Endothelial cell (in vitro differentiated cells): Measurements from ENCODE around the gene KCNB1. TPM values are rescaled to one million over a fixed set of nuclear protein-coding genes. Genes with fewer than 3 reads are reported as not detected.

Source experiments
- DNase-seq: peaks from one replicate; pipeline ENCODE4 v3.0.0; 2021; ENCODE audit warnings: low spot score
- H3K27ac Mint-ChIP-seq: one replicate; pipeline ENCODE4 v1.8.0; 2021; ENCODE audit warnings: mixed read lengths, inconsistent platforms; ENCODE audit not compliant: unreplicated experiment
- H3K27me3 Mint-ChIP-seq: one replicate; pipeline ENCODE4 v1.8.0; 2021; ENCODE audit warnings: mild to moderate bottlenecking, moderate library complexity, mixed read lengths, inconsistent platforms; ENCODE audit not compliant: unreplicated experiment
- H3K36me3 Mint-ChIP-seq: one replicate; pipeline ENCODE4 v1.8.0; 2021; ENCODE audit warnings: mild to moderate bottlenecking, low read depth, mixed read lengths, inconsistent platforms; ENCODE audit not compliant: unreplicated experiment
- H3K4me1 Mint-ChIP-seq: one replicate; pipeline ENCODE4 v1.8.0; 2021; ENCODE audit warnings: mild to moderate bottlenecking, mixed read lengths, inconsistent platforms; ENCODE audit not compliant: unreplicated experiment
- H3K4me3 Mint-ChIP-seq: one replicate; pipeline ENCODE4 v1.8.0; 2021; ENCODE audit warnings: mild to moderate bottlenecking, mixed read lengths, inconsistent platforms; ENCODE audit not compliant: unreplicated experiment
- H3K9me3 Mint-ChIP-seq: one replicate; pipeline ENCODE4 v1.8.0; 2021; ENCODE audit warnings: mixed read lengths, inconsistent platforms; ENCODE audit not compliant: unreplicated experiment
- CTCF ChIP-seq: fragments of 200-600 bp; sonication (generic); IDR thresholded peaks from one replicate; pipeline ENCODE4 v1.5.0; 2021; ENCODE audit warnings: antibody characterized with exemption; ENCODE audit not compliant: unreplicated experiment
- total RNA-seq: library from RNA; stranded (reverse); fragmentation: NEBNext Ultra II Directional; extraction: Animal tissue kit (Norgen Biotek cat#: 25700); gene quantifications from one replicate; pipeline ENCODE4 v1.2.1, GENCODE V29; 2021; ENCODE audit not compliant: unreplicated experiment

KCNB1 gene
- total RNA-seq, 1 donor from 2014 or later: 0.36 TPM

- Mint-ChIP-seq H3K4me3 (no peak overlapping the region), H3K9me3 (no peaks in the 10 kb centered on the region), H3K4me1 (peaks cover 7% of the 10 kb centered on the region), H3K36me3 (no peaks in the 10 kb centered on the region), H3K27me3 (peaks cover 5% of the 10 kb centered on the region), H3K27ac (no peak overlapping the region)
- DNase-seq: no peak
- TF ChIP-seq CTCF: no peak
Observed at GRCh38 chr20:49417843-49418555, 64.5 kb downstream of the KCNB1 start.

GRCh38 chr20:49415668-49416044, 66.8 kb downstream of the KCNB1 start:
- Mint-ChIP-seq H3K4me3 (no peak overlapping the region), H3K36me3 (no peaks in the 10 kb centered on the region), H3K9me3 (no peaks in the 10 kb centered on the region), H3K27ac (no peak overlapping the region), H3K27me3 (peaks cover 5% of the 10 kb centered on the region), H3K4me1 (peaks cover 7% of the 10 kb centered on the region)
- TF ChIP-seq CTCF: no peak
- DNase-seq: no peak

- peaks cover 3% of the 10 kb centered on the region for H3K27me3 Mint-ChIP-seq
- H3K4me1 Mint-ChIP-seq: peaks cover 7% of the 10 kb centered on the region
- H3K36me3 Mint-ChIP-seq: no peaks in the 10 kb centered on the region
- H3K9me3 Mint-ChIP-seq: no peaks in the 10 kb centered on the region
- DNase-seq: no peak
- H3K27ac Mint-ChIP-seq: no peak overlapping the region
- TF ChIP-seq CTCF: no peak
- H3K4me3 Mint-ChIP-seq: no peak overlapping the region
Observed at GRCh38 chr20:49415005-49415667, 67.3 kb downstream of the KCNB1 start.

GRCh38 chr20:49413677-49414076, 68.8 kb downstream of the KCNB1 start:
- TF ChIP-seq CTCF: no peak
- H3K36me3 Mint-ChIP-seq: no peaks in the 10 kb centered on the region
- DNase-seq: no peak
- no peak overlapping the region for H3K27ac Mint-ChIP-seq
- no peak overlapping the region for H3K4me3 Mint-ChIP-seq
- H3K4me1 Mint-ChIP-seq: peaks cover 9% of the 10 kb centered on the region
- peaks cover 2% of the 10 kb centered on the region for H3K27me3 Mint-ChIP-seq
- no peaks in the 10 kb centered on the region for H3K9me3 Mint-ChIP-seq

GRCh38 chr20:49412953-49413352, 69.5 kb downstream of the KCNB1 start:
- no peaks in the 10 kb centered on the region for H3K9me3 Mint-ChIP-seq
- H3K27me3 Mint-ChIP-seq: peaks cover 6% of the 10 kb centered on the region
- no peaks in the 10 kb centered on the region for H3K36me3 Mint-ChIP-seq
- TF ChIP-seq CTCF: no peak
- peaks cover 12% of the 10 kb centered on the region for H3K4me1 Mint-ChIP-seq
- no peak overlapping the region for H3K4me3 Mint-ChIP-seq
- no peak overlapping the region for H3K27ac Mint-ChIP-seq
- DNase-seq: no peak
